ENCODE measurements around the gene RHOB.

RHOB gene

GRCh38 chr2:20478961-20479360 is 32.1 kb downstream of the RHOB start:
- H3K4me3 ChIP-seq (ENCODE audit: low read length), result no peak overlapping the region

GRCh38 chr2:20479835-20480234 is 33.0 kb downstream of the RHOB start:
- no peak for TF ChIP-seq ZNF274 (IDR thresholded peaks at IDR 0.05; ENCODE audit: low read depth, low read length)
- H3K4me3 ChIP-seq (ENCODE audit: low read length), result no peak overlapping the region

More at GRCh38 chr2:20478961-20479360, 32.1 kb downstream of the RHOB start:
- TF ChIP-seq ZNF274 (IDR thresholded peaks at IDR 0.05; ENCODE audit: low read depth, low read length), result no peak

DNA sequence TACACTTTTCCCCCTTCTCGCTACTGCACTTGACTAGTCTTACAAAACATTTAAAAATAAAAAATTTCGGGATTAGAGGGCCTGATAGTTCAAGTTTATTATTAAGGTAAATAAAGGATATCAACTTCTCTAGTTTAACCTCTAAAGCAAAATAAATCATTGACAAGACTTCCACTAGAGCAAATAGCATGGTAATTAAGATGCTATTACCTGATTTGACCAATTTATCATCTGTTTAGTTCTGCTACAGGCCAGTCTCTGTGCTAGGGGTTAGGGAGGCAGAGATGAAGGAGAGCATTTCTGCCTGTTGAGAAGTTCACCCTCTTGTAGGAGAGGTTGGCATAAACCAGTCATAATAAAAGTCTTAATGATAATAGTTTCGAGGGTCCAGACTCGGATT is 34.0 kb downstream of the RHOB start:
- no peak overlapping the region for H3K4me3 ChIP-seq (ENCODE audit: low read length)
- no peak for TF ChIP-seq ZNF274 (IDR thresholded peaks at IDR 0.05; ENCODE audit: low read depth, low read length)

GRCh38 chr2:20481798-20482405 is 35.0 kb downstream of the RHOB start:
- H3K4me3 ChIP-seq (ENCODE audit: low read length), result no peak overlapping the region
- no peak for TF ChIP-seq ZNF274 (IDR thresholded peaks at IDR 0.05; ENCODE audit: low read depth, low read length)

GRCh38 chr2:20482725-20483124 is 35.9 kb downstream of the RHOB start:
- TF ChIP-seq ZNF274 (IDR thresholded peaks at IDR 0.05; ENCODE audit: low read depth, low read length), result no peak
- no peak overlapping the region for H3K4me3 ChIP-seq (ENCODE audit: low read length)

DNA sequence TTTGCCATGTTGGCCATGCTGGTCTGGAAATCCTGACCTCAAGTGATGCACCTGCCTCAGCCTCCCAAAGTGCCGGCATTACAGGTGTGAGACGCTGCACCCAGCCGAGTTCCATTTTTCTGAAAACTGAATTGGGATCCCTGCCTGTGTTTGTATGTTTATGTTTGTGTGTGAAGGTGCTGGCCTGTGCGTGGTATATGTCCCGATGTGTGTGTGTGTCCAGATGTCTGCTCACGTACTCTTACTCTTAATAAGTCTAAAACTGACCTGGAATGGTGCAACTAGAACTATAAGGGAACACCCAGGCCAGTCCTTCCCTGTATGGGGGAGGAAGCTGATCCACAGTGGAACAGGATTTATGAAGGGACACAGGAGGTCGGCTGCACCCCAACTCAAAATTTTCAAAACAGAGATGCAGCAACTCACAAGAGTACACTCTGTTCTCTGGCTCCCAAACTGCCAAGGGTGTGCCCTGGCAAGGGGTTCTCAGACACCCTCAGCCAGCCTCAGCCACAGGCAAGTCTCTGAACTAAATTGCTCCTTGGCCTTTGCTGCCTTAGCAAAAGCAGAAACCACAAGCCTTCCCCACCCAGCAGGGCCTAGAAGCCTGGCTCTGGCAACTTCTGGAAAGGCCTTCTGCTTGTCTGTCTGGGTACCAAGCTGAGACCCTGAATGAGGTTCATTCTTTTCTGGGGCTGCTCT is 36.5 kb downstream of the RHOB start:
- no peak overlapping the region for H3K4me3 ChIP-seq (ENCODE audit: low read length)
- TF ChIP-seq ZNF274 (IDR thresholded peaks at IDR 0.05; ENCODE audit: low read depth, low read length), result no peak

DNA sequence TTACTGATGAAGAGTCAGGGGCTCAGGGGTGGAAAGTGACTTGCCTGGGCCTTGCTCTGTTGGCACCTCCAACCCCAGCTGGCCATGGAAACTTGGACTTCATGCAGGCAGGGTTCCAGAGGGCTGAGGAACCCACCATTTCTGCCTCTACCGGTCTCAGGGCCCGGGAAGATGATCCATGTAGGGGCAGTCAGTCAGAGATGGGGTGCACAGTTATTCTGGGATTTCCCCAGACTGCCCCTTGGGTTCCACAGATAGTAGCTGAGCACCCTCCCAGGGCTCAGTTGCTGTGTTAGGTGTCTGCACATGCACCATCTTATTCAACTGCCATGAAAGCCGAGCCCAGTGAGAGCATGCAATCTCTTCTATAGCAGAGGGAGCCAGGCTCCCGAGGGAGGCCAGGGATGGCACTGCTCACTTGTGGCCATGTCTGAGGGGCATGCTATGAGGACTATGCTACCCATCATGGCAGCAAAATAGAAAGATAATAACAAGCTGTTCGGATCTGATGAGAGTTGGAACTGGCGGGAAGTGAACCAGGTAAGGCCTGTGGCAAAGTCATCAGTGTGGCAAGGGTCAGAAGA is 37.3 kb downstream of the RHOB start:
- TF ChIP-seq ZNF274 (IDR thresholded peaks at IDR 0.05; ENCODE audit: low read depth, low read length), result no peak
- no peak overlapping the region for H3K4me3 ChIP-seq (ENCODE audit: low read length)

- TF ChIP-seq ZNF274 (IDR thresholded peaks at IDR 0.05; ENCODE audit: low read depth, low read length), result no peak
- no peak overlapping the region for H3K4me3 ChIP-seq (ENCODE audit: low read length)
These were observed 38.1 kb downstream of the RHOB start for GRCh38 chr2:20484810-20485611.

- no peak for TF ChIP-seq ZNF274 (IDR thresholded peaks at IDR 0.05; ENCODE audit: low read depth, low read length)
- no peak overlapping the region for H3K4me3 ChIP-seq (ENCODE audit: low read length)
These were observed 38.9 kb downstream of the RHOB start for GRCh38 chr2:20485612-20486388.

DNA sequence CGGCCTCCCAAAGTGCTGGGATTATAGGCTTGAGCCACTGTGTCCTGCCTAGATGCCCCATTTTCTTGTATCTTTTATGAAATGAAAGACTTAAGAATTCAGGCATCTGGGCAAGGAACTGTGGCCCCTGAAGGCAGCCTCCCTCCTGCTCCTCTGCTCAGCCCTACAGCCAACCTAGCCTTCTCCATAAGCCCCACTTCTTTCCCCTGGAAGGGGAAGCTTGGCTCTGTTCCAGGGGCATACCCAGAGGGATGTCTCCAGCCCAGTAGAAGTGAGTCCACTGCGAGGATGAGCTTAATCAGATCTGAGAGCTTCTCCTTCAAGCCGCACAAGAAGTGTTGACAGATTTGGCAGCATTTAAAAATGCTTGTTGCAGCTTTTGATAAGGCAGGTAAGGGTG is 39.7 kb downstream of the RHOB start:
- no peak for TF ChIP-seq ZNF274 (IDR thresholded peaks at IDR 0.05; ENCODE audit: low read depth, low read length)
- H3K4me3 ChIP-seq (ENCODE audit: low read length), result no peak overlapping the region

- no peak overlapping the region for H3K4me3 ChIP-seq (ENCODE audit: low read length)
- no peak for TF ChIP-seq ZNF274 (IDR thresholded peaks at IDR 0.05; ENCODE audit: low read depth, low read length)
These were observed 40.1 kb downstream of the RHOB start for GRCh38 chr2:20487030-20487391.

- H3K4me3 ChIP-seq (ENCODE audit: low read length), result no peak overlapping the region
These were observed 40.7 kb downstream of the RHOB start for GRCh38 chr2:20487392-20488174.

DNA sequence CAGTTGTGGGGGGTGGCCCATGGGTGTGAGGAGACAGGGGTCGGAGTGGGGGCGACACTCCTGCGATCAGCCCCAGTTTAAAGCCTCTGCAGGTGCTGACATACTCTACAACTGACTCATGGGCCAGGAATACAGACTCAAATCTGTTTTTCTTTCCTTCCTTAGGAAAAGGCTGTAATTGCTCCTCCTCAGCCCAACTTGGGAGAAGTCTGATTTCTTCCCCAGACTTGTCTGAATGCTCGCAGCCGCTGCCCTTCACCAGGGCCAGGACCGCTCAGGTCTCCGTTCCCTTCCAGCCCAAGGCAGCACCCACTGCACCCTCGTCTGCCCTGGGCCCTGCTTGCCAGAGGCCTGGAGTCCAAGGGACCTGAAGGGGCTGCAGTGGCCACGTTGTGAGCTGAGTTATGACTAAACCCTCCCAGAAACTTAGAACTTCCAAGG is 41.3 kb downstream of the RHOB start:
- H3K4me3 ChIP-seq (ENCODE audit: low read length), result no peak overlapping the region

More at GRCh38 chr2:20487392-20488174, 40.7 kb downstream of the RHOB start:
- no peak for TF ChIP-seq ZNF274 (IDR thresholded peaks at IDR 0.05; ENCODE audit: low read depth, low read length)

More for the DNA sequence above, 41.3 kb downstream of the RHOB start:
- TF ChIP-seq ZNF274 (IDR thresholded peaks at IDR 0.05; ENCODE audit: low read depth, low read length), result no peak

Measured in GM08714 (cell line).